Gastroesophageal sphincter (tissue), 3 donors: ENCODE measurements around the gene SLC38A10.

Experiments
- CTCF ChIP-seq, 4 experiments: fragments of 200-600 bp in 2 of 4; fragments of 450-650 bp in 2 of 4; sonication (generic) in 1 of 4; IDR thresholded peaks; one replicate each; pipeline ENCODE4 v1.5.1; 2017 to 2019; ENCODE audit warnings: antibody characterized with exemption in 4 of 4, mild to moderate bottlenecking in 2 of 4, moderate library complexity in 2 of 4
- EP300 ChIP-seq: sonication (generic); formaldehyde crosslinking; IDR thresholded peaks from one replicate; pipeline ENCODE4 v1.6.1; 2017; ENCODE audit warnings: antibody characterized with exemption, mild to moderate bottlenecking

- TF ChIP-seq EP300 = no peak
- TF ChIP-seq CTCF (IDR thresholded peaks at IDR 0.05) = no peak
Observed at GRCh38 chr17:81315885-81316391, 20.8 kb upstream of the SLC38A10 start.
